ENCODE data around the gene DLK2.
"Not testable (repeated sequence)": the region's sequence is repeated elsewhere in the genome, so short reads cannot be mapped to it uniquely, and the experiment has no call there.

The DLK2 gene

GRCh38 chr6:43481075-43481474, 25.7 kb upstream of the DLK2 start:
- no peak for DNase-seq

- peak in 1 of 2 donors; percentile 15 for DNase-seq
Observed at GRCh38 chr6:43478008-43478372, 22.6 kb upstream of the DLK2 start.

- peak; percentile 94 to 96 for DNase-seq
Observed at GRCh38 chr6:43477235-43478007, 22.1 kb upstream of the DLK2 start, which contains the start of gene TJAP1. Gene TJAP1, plus strand, starts transcription at chr6:43477570. Its CDS starts 21,432 bp downstream, at chr6:43499002.

GRCh38 chr6:43476746-43477145, 21.4 kb upstream of the DLK2 start:
- DNase-seq = peak in 1 of 2 donors; percentile 13

GRCh38 chr6:43475516-43475915, 20.2 kb upstream of the DLK2 start:
- DNase-seq = no peak

- DNase-seq = no peak
Observed at GRCh38 chr6:43472515-43472914, 17.2 kb upstream of the DLK2 start.

GRCh38 chr6:43471399-43471798, 16.1 kb upstream of the DLK2 start:
- DNase-seq = no peak

GRCh38 chr6:43469947-43470346, 14.6 kb upstream of the DLK2 start:
- DNase-seq = no peak

GRCh38 chr6:43468748-43469681, 13.7 kb upstream of the DLK2 start:
- no peak for DNase-seq

- no peak for DNase-seq
Observed at GRCh38 chr6:43468240-43468639, 12.9 kb upstream of the DLK2 start.

GRCh38 chr6:43467752-43468151, 12.4 kb upstream of the DLK2 start:
- DNase-seq = no peak

GRCh38 chr6:43467265-43467664, 11.9 kb upstream of the DLK2 start:
- DNase-seq = not testable (repeated sequence)

GRCh38 chr6:43465948-43466347, 10.6 kb upstream of the DLK2 start:
- no peak for DNase-seq

GRCh38 chr6:43464337-43464736, 9.0 kb upstream of the DLK2 start:
- no peak for DNase-seq

- no peak for DNase-seq
Observed at GRCh38 chr6:43461936-43462335, 6.6 kb upstream of the DLK2 start.

GRCh38 chr6:43460032-43460431, 4.7 kb upstream of the DLK2 start:
- DNase-seq = no peak

GRCh38 chr6:43459535-43459934, 4.2 kb upstream of the DLK2 start:
- DNase-seq = no peak

GRCh38 chr6:43458154-43458553, 2.8 kb upstream of the DLK2 start:
- DNase-seq = not testable (repeated sequence)

GRCh38 chr6:43457643-43458042, 2.3 kb upstream of the DLK2 start:
- DNase-seq = no peak

GRCh38 chr6:43454696-43455530, 435 bp downstream of the DLK2 start:
- DNase-seq = peak; percentile 39 to 68

- DNase-seq = peak in 1 of 2 donors; percentile 69
Observed at GRCh38 chr6:43454290-43454695, 1.1 kb downstream of the DLK2 start.

- no peak for DNase-seq
Observed at GRCh38 chr6:43453831-43454230, 1.5 kb downstream of the DLK2 start.

GRCh38 chr6:43452896-43453295, 2.5 kb downstream of the DLK2 start:
- DNase-seq = no peak
